HT-29 (cell line): ENCODE measurements around the gene KLHL6. TPM values are rescaled to one million over a fixed set of nuclear protein-coding genes. Genes with fewer than 3 reads are reported as not detected.
A peak's percentile ranks its signal among the peaks of the same experiment; 100 is the strongest.

Experiments
- DNase-seq: peaks from one replicate; pipeline ENCODE4 v3.0.0-alpha.2; 2015; ENCODE audit warnings: low spot score
- total RNA-seq: library from RNA; depleted of rRNA; stranded (reverse); fragments of >200 nt; shearing (Covaris generic); gene quantifications from 2 replicates; pipeline ENCODE4 v1.2.3, GENCODE V29; 2014

KLHL6 gene
- total RNA-seq, 1 experiment from 2014 or later = not detected

GRCh38 chr3:183564046-183564445, 8.5 kb upstream of the KLHL6 start:
- DNase-seq = no peak

GRCh38 chr3:183563536-183563874, 8.0 kb upstream of the KLHL6 start:
- no peak for DNase-seq

- DNase-seq = peak; percentile 61
Measured at GRCh38 chr3:183560607-183561006, 5.1 kb upstream of the KLHL6 start.

GRCh38 chr3:183558495-183558894, 3.0 kb upstream of the KLHL6 start:
- DNase-seq = no peak

GRCh38 chr3:183556722-183557121, 1.2 kb upstream of the KLHL6 start:
- no peak for DNase-seq

- DNase-seq = no peak
Measured at GRCh38 chr3:183554377-183554776, 1.1 kb downstream of the KLHL6 start.

GRCh38 chr3:183553334-183554026, 2.0 kb downstream of the KLHL6 start:
- no peak for DNase-seq

GRCh38 chr3:183551930-183552329, 3.6 kb downstream of the KLHL6 start:
- no peak for DNase-seq

GRCh38 chr3:183548262-183548769, 7.2 kb downstream of the KLHL6 start:
- DNase-seq = peak; percentile 69

- DNase-seq = no peak
Measured at GRCh38 chr3:183546625-183547024, 8.9 kb downstream of the KLHL6 start.

- no peak for DNase-seq
Measured at GRCh38 chr3:183545708-183546107, 9.8 kb downstream of the KLHL6 start.

- DNase-seq = no peak
Measured at GRCh38 chr3:183542355-183542754, 13.2 kb downstream of the KLHL6 start.

GRCh38 chr3:183541738-183542137, 13.8 kb downstream of the KLHL6 start:
- DNase-seq = no peak

GRCh38 chr3:183541235-183541655, 14.3 kb downstream of the KLHL6 start:
- no peak for DNase-seq

GRCh38 chr3:183540501-183541234, 14.8 kb downstream of the KLHL6 start:
- no peak for DNase-seq

- DNase-seq = no peak
Measured at GRCh38 chr3:183539811-183540210, 15.7 kb downstream of the KLHL6 start.

- no peak for DNase-seq
Measured at GRCh38 chr3:183538486-183538885, 17.0 kb downstream of the KLHL6 start.

GRCh38 chr3:183537295-183537730, 18.2 kb downstream of the KLHL6 start:
- DNase-seq = no peak

- no peak for DNase-seq
Measured at GRCh38 chr3:183536238-183536880, 19.1 kb downstream of the KLHL6 start.

- no peak for DNase-seq
Measured at GRCh38 chr3:183534249-183534648, 21.3 kb downstream of the KLHL6 start.

GRCh38 chr3:183533412-183534132, 21.9 kb downstream of the KLHL6 start:
- DNase-seq = no peak
